DOHH2 (cell line): ENCODE measurements around the gene KNDC1.

Experiments
- H3F3A ChIP-seq: fragments of 200-600 bp; sonication (generic), shearing (Covaris generic); 2 replicates; pipeline ENCODE4 v1.6.0; 2016; ENCODE audit warnings: antibody characterized with exemption, mild to moderate bottlenecking; ENCODE audit not compliant: control insufficient read depth, insufficient read depth
- H3K27ac ChIP-seq: fragments of 200-600 bp; sonication (generic); 2 replicates; pipeline ENCODE4 v1.5.1; 2014; ENCODE audit warnings: low read depth, mild to moderate bottlenecking, low read length, moderate library complexity
- H3K27me3 ChIP-seq: fragments of 200-600 bp; sonication (generic); 2 replicates; pipeline ENCODE4 v1.6.1; 2014; ENCODE audit warnings: mild to moderate bottlenecking, low read length, mixed read lengths; ENCODE audit not compliant: control insufficient read depth
- H3K36me3 ChIP-seq: fragments of 200-600 bp; sonication (generic); 2 replicates; pipeline ENCODE4 v1.6.1; 2014; ENCODE audit warnings: mild to moderate bottlenecking, low read length, moderate library complexity, mixed read lengths; ENCODE audit not compliant: control insufficient read depth
- H3K4me1 ChIP-seq: fragments of 200-600 bp; sonication (generic); 2 replicates; pipeline ENCODE4 v1.6.1; 2014; ENCODE audit warnings: mild to moderate bottlenecking, low read length, mixed read lengths; ENCODE audit not compliant: control insufficient read depth
- H3K4me2 ChIP-seq: fragments of 200-600 bp; sonication (generic); 2 replicates; pipeline ENCODE4 v1.6.0; 2014; ENCODE audit warnings: mild to moderate bottlenecking, low read length, moderate library complexity
- H3K4me3 ChIP-seq: fragments of 200-600 bp; sonication (generic); 2 replicates; pipeline ENCODE4 v1.5.1; 2014; ENCODE audit warnings: mild to moderate bottlenecking, low read length, mixed read lengths
- H3K79me2 ChIP-seq: fragments of 200-600 bp; sonication (generic); 2 replicates; pipeline ENCODE4 v1.6.1; 2014; ENCODE audit warnings: mild to moderate bottlenecking, low read length, mixed read lengths; ENCODE audit not compliant: control insufficient read depth
- H3K9me2 ChIP-seq: fragments of 200-600 bp; sonication (generic); replicated peaks from 2 replicates; pipeline ENCODE4 v1.6.1; 2014; ENCODE audit warnings: mild to moderate bottlenecking, low read length, mixed read lengths; ENCODE audit not compliant: control insufficient read depth
- H3K9me3 ChIP-seq: fragments of 200-600 bp; sonication (generic); 2 replicates; pipeline ENCODE4 v1.6.1; 2014; ENCODE audit warnings: antibody characterized with exemption, low read length, mixed read lengths; ENCODE audit not compliant: control insufficient read depth, insufficient read depth
- H4K20me1 ChIP-seq: fragments of 200-600 bp; sonication (generic); 2 replicates; pipeline ENCODE4 v1.6.0; 2014; ENCODE audit warnings: low read depth, mild to moderate bottlenecking, antibody characterized with exemption, low read length, moderate library complexity; ENCODE audit not compliant: control insufficient read depth, insufficient read depth
- EZH2phosphoT487 ChIP-seq: fragments of 200-600 bp; sonication (generic); IDR thresholded peaks from 2 replicates; pipeline ENCODE4 v1.6.1; 2017; ENCODE audit warnings: borderline replicate concordance, mild to moderate bottlenecking, antibody characterized with exemption, low read length, moderate library complexity, mixed read lengths
- TF ChIP-seq, protein P1 (sequence below): fragments of 200-600 bp; sonication (generic); IDR thresholded peaks from one replicate; pipeline ENCODE4 v1.5.1; 2014; ENCODE audit warnings: antibody characterized with exemption, mild to moderate bottlenecking, low read depth, low read length; ENCODE audit not compliant: poor library complexity, severe bottlenecking

Gene KNDC1

DNA sequence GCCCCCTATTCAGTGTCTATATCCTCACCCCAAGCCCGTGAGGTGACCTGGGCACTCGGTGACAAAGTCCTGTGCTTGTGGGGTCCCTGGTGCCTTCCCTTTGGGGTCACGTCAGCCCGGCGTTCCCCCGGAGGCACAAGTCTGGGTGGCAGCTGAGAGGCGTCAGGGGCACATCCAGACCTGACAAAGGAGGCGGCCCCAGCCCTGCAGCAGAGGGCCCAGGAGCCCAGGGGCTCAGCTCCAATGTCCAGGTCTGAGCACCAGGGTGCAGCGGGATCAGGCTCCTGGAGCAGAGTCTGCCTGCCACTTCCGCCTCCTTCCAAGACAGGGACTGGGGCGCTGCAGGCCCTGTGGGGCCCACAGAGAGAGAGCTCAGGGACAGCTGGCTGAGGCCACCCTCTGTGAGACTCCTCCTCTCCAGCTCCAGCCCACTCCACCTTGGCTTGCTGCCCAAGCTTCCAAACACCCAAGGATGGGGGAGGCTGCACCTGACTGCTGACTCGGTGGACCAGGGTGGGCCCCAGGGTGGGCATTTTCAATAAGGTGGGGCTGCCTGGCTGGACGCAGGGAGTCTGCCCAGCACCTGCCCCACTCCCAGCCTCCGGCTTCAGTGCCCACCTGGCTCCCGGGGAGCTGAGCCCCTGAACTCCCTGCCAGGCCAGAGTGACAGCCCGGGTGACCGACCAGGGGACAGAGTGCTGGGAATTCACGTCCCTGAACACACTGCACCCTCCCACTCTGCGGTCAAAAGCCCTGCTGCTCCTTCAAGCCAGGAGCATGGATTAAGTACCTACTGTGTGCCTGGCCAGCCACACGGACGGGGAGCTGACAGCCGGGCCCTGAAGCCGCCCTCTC lies 1.0 kb upstream of the KNDC1 start:
- H3K4me3 ChIP-seq: no peak overlapping the region

GRCh38 chr10:133159611-133159949 lies 439 bp upstream of the KNDC1 start:
- no peaks in the 10 kb centered on the region for H3F3A ChIP-seq
- no peak overlapping the region for H3K27ac ChIP-seq
- H3K4me3 ChIP-seq: no peak overlapping the region
- H3K4me2 ChIP-seq: no peak overlapping the region
- no peaks in the 10 kb centered on the region for H3K79me2 ChIP-seq
- TF ChIP-seq, protein P1, sequence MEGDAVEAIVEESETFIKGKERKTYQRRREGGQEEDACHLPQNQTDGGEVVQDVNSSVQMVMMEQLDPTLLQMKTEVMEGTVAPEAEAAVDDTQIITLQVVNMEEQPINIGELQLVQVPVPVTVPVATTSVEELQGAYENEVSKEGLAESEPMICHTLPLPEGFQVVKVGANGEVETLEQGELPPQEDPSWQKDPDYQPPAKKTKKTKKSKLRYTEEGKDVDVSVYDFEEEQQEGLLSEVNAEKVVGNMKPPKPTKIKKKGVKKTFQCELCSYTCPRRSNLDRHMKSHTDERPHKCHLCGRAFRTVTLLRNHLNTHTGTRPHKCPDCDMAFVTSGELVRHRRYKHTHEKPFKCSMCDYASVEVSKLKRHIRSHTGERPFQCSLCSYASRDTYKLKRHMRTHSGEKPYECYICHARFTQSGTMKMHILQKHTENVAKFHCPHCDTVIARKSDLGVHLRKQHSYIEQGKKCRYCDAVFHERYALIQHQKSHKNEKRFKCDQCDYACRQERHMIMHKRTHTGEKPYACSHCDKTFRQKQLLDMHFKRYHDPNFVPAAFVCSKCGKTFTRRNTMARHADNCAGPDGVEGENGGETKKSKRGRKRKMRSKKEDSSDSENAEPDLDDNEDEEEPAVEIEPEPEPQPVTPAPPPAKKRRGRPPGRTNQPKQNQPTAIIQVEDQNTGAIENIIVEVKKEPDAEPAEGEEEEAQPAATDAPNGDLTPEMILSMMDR: no peak
- H3K4me1 ChIP-seq: no peaks in the 10 kb centered on the region
- no peaks in the 10 kb centered on the region for H3K36me3 ChIP-seq
- H3K27me3 ChIP-seq: no peaks in the 10 kb centered on the region
- H3K9me2 ChIP-seq: no peaks in the 10 kb centered on the region
- H3K9me3 ChIP-seq: no peaks in the 10 kb centered on the region
- no peaks in the 10 kb centered on the region for H4K20me1 ChIP-seq

More for the DNA sequence above, 1.0 kb upstream of the KNDC1 start:
- Histone ChIP-seq H3F3A (no peaks in the 10 kb centered on the region), H3K27ac (no peak overlapping the region), H3K9me3 (no peaks in the 10 kb centered on the region), H3K36me3 (no peaks in the 10 kb centered on the region), H3K27me3 (no peaks in the 10 kb centered on the region), H3K9me2 (no peaks in the 10 kb centered on the region), H4K20me1 (no peaks in the 10 kb centered on the region), H3K79me2 (no peaks in the 10 kb centered on the region), H3K4me1 (no peaks in the 10 kb centered on the region), H3K4me2 (no peak overlapping the region)
- TF ChIP-seq, protein P1: no peak
- no peak for TF ChIP-seq EZH2phosphoT487

- Histone ChIP-seq H3K27ac (no peak overlapping the region), H3K79me2 (no peaks in the 10 kb centered on the region), H4K20me1 (no peaks in the 10 kb centered on the region), H3F3A (no peaks in the 10 kb centered on the region), H3K4me2 (no peak overlapping the region), H3K36me3 (no peaks in the 10 kb centered on the region), H3K4me1 (no peaks in the 10 kb centered on the region), H3K27me3 (no peaks in the 10 kb centered on the region), H3K9me2 (no peaks in the 10 kb centered on the region), H3K4me3 (no peak overlapping the region), H3K9me3 (no peaks in the 10 kb centered on the region; the same call in 1 of the 2 replicates)
- no peak for TF ChIP-seq EZH2phosphoT487
- TF ChIP-seq, protein P1: no peak
These were observed 930 bp downstream of the KNDC1 start for GRCh38 chr10:133160826-133161471.
